ENCODE data around the gene C16orf46. TPM values are rescaled to one million over a fixed set of nuclear protein-coding genes. Genes with fewer than 3 reads are reported as not detected.

C16orf46 gene
- total and polyA plus RNA-seq, 2 of the 13 experiments (the other 11 are each of a cell fraction or from before 2014, with no cell fraction given), result 0.38 to 0.55 TPM

GRCh38 chr16:81095953-81096714 is 19.1 kb upstream of the C16orf46 start, which contains the start of gene GCSH (continued):
- TF ChIP-seq ZNF276 (CRISPR knock-in tag; IDR thresholded peaks at IDR 0.05; ENCODE audit: low read depth), result peak; percentile 85; the same call in 1 of the 2 replicates
- peak in 1 of 2 experiments; percentile 64; a peak in 2 of 4 replicates for TF ChIP-seq KLF16 (CRISPR knock-in tag; IDR thresholded peaks at IDR 0.05)
- TF ChIP-seq SMC3 (IDR thresholded peaks at IDR 0.05; ENCODE audit: low read length), result no peak
- peak; percentile 49 for TF ChIP-seq PHF20 (CRISPR knock-in tag; IDR thresholded peaks at IDR 0.05)
- peak; percentile 85 for TF ChIP-seq HOXA3 (CRISPR knock-in tag; IDR thresholded peaks at IDR 0.05)
- TF ChIP-seq SNAPC2 (CRISPR knock-in tag; IDR thresholded peaks at IDR 0.05), result peak; percentile 71; the same call in 1 of the 2 replicates
- TF ChIP-seq ZNF570 (CRISPR knock-in tag; IDR thresholded peaks at IDR 0.05; ENCODE audit: borderline replicate concordance), result 0 out of 2 replicates have a peak, but pooled peaks have one; percentile 50
- no peak; the same call in 1 of the 2 replicates for TF ChIP-seq AKAP8 (CRISPR knock-in tag; IDR thresholded peaks at IDR 0.05)
- TF ChIP-seq ZFP90 (CRISPR knock-in tag; IDR thresholded peaks at IDR 0.05; ENCODE audit: borderline replicate concordance), result peak; percentile 74; the same call in 1 of the 2 replicates
- TF ChIP-seq SNAPC5 (CRISPR knock-in tag; IDR thresholded peaks at IDR 0.05; ENCODE audit: borderline replicate concordance), result no peak
- TF ChIP-seq JUN (CRISPR knock-in tag; IDR thresholded peaks at IDR 0.05), result peak; percentile 31; the same call in 1 of the 2 replicates
- TF ChIP-seq FLYWCH1 (CRISPR knock-in tag; IDR thresholded peaks at IDR 0.05), result no peak
- no peak; the same call in 1 of the 2 replicates for TF ChIP-seq YEATS2 (CRISPR knock-in tag; IDR thresholded peaks at IDR 0.05; ENCODE audit: borderline replicate concordance)
- TF ChIP-seq TFDP2 (CRISPR knock-in tag; IDR thresholded peaks at IDR 0.05), result peak; percentile 80
- TF ChIP-seq ZNF737 (CRISPR knock-in tag; IDR thresholded peaks at IDR 0.05; ENCODE audit: borderline replicate concordance), result 0 out of 2 replicates have a peak, but pooled peaks have one; percentile 47
- no peak for TF ChIP-seq TEF (CRISPR knock-in tag; IDR thresholded peaks at IDR 0.05)
- TF ChIP-seq GFI1 (CRISPR knock-in tag; IDR thresholded peaks at IDR 0.05; ENCODE audit: borderline replicate concordance), result no peak
- peak; percentile 79; the same call in 1 of the 3 replicates for TF ChIP-seq MXI1 (IDR thresholded peaks at IDR 0.05; ENCODE audit: borderline replicate concordance, low read depth, low read length)
- no peak for TF ChIP-seq ZNF251 (CRISPR knock-in tag; IDR thresholded peaks at IDR 0.05)
- peak; percentile 75 for TF ChIP-seq SPEN (CRISPR knock-in tag; IDR thresholded peaks at IDR 0.05; ENCODE audit: low read depth)
- no peak for TF ChIP-seq ATF3 (CRISPR knock-in tag; IDR thresholded peaks at IDR 0.05)
- no peak for TF ChIP-seq ZNF550 (CRISPR knock-in tag; IDR thresholded peaks at IDR 0.05; ENCODE audit: borderline replicate concordance)
- no peak for TF ChIP-seq DMTF1 (CRISPR knock-in tag; IDR thresholded peaks at IDR 0.05)

Measured in HepG2 (cell line).